B cell (primary cell): ENCODE measurements around the gene CATSPER3. TPM values are rescaled to one million over a fixed set of nuclear protein-coding genes. Genes with fewer than 3 reads are reported as not detected.

Experiments
- ATAC-seq: fragments of 200-7000 bp; cut with Tn5 transposase; one replicate; pipeline ENCODE4 v1.10.0; 2021; ENCODE audit warnings: low read depth, mild to moderate bottlenecking, moderate number of reproducible peaks, moderate library complexity
- CTCF ChIA-PET: fragments of 350-600 bp; sonication (Branson Sonifier 250); formaldehyde crosslinking; loops from one replicate; lab custom pipeline; 2021; ENCODE audit warnings: antibody characterized with exemption, inconsistent platforms; lab: Charles Lee
- POLR2A ChIA-PET: fragments of 350-600 bp; sonication (Branson Sonifier 250); formaldehyde crosslinking; loops from one replicate; lab custom pipeline; 2021; ENCODE audit warnings: antibody characterized with exemption; lab: Charles Lee
- DNase-seq: peaks from one replicate; pipeline ENCODE4 v3.0.0; 2013
- H2AFZ ChIP-seq: 2 replicates; pipeline ENCODE4 v1.6.1; 2012; ENCODE audit warnings: mild to moderate bottlenecking, low read depth, low read length; ENCODE audit not compliant: insufficient read depth, poor library complexity, severe bottlenecking
- H3K27ac ChIP-seq, 2 donors: 1 replicate in 1 of 2; 2 replicates in 1 of 2; pipeline ENCODE4 v1.5.1; 2012 to 2013; ENCODE audit warnings: low read length in 2 of 2, mild to moderate bottlenecking in 2 of 2, moderate library complexity in 1 of 2
- H3K27me3 ChIP-seq, 4 experiments: fragments of 200-600 bp in 1 of 4; sonication (generic) in 1 of 4; replicated peaks in 1 of 4; 1 replicate in 2 of 4; 2 replicates in 2 of 4; pipeline versions ENCODE4 v1.6.1 to v1.7.0; 2013 to 2016; ENCODE audit warnings: low read length in 3 of 4, mild to moderate bottlenecking in 2 of 4, mixed read lengths in 1 of 4, moderate library complexity in 1 of 4; ENCODE audit not compliant: insufficient read depth in 4 of 4, control insufficient read depth in 3 of 4; ENCODE audit errors: control extremely low read depth in 1 of 4
- H3K36me3 ChIP-seq, 2 experiments: replicated peaks in 1 of 2; 1 replicate in 1 of 2; 2 replicates in 1 of 2; pipeline versions ENCODE4 v1.6.1 to v1.7.1; 2013; ENCODE audit warnings: low read length in 1 of 2; ENCODE audit not compliant: insufficient read depth in 2 of 2, control insufficient read depth in 1 of 2; ENCODE audit errors: control extremely low read depth in 1 of 2, extremely low read depth in 1 of 2
- H3K4me1 ChIP-seq, 2 donors: fragments of 200-600 bp in 1 of 2; sonication (generic) in 1 of 2; 1 replicate in 1 of 2; 2 replicates in 1 of 2; pipeline versions ENCODE4 v1.5.1 to v1.6.1; 2013 to 2017; ENCODE audit warnings: low read length in 2 of 2; ENCODE audit not compliant: control insufficient read depth in 2 of 2, insufficient read depth in 2 of 2
- H3K4me2 ChIP-seq: replicated peaks from 2 replicates; pipeline ENCODE3; 2012; ENCODE audit warnings: mild to moderate bottlenecking, low read depth, low read length; ENCODE audit not compliant: poor library complexity, severe bottlenecking
- H3K4me3 ChIP-seq, 5 experiments: fragments of 200-600 bp in 1 of 5; sonication (generic) in 1 of 5; 1 replicate in 3 of 5; 2 replicates in 2 of 5; pipeline versions ENCODE4 v1.5.1 to v1.7.0; 2011 to 2016; ENCODE audit warnings: low read length in 4 of 5, mild to moderate bottlenecking in 4 of 5, low read depth in 2 of 5, control low read depth in 1 of 5, moderate library complexity in 1 of 5; ENCODE audit not compliant: insufficient read depth in 1 of 5; ENCODE audit errors: control extremely low read depth in 1 of 5, extremely low read depth in 1 of 5
- H3K79me2 ChIP-seq: fragments of 200-600 bp; sonication (generic); one replicate; pipeline ENCODE4 v1.6.0; 2016; ENCODE audit warnings: low read length; ENCODE audit not compliant: control insufficient read depth, insufficient read depth
- H3K9ac ChIP-seq: fragments of 200-600 bp; sonication (generic); 2 replicates; pipeline ENCODE4 v1.6.1; 2017; ENCODE audit warnings: mild to moderate bottlenecking, low read length, moderate library complexity
- H3K9me3 ChIP-seq, 3 donors: one replicate each; pipeline versions ENCODE4 v1.6.1 to v1.7.1; 2013; ENCODE audit warnings: low read length in 2 of 3; ENCODE audit not compliant: control insufficient read depth in 2 of 3, insufficient read depth in 1 of 3; ENCODE audit errors: control extremely low read depth in 1 of 3
- H4K20me1 ChIP-seq: 2 replicates; pipeline ENCODE4 v1.6.0; 2012; ENCODE audit warnings: mild to moderate bottlenecking, low read length; ENCODE audit not compliant: insufficient read depth, control insufficient read depth, poor library complexity, severe bottlenecking
- H3K27ac Mint-ChIP-seq: one replicate; pipeline ENCODE4 v1.8.0; 2021; ENCODE audit warnings: mixed read lengths
- H3K27me3 Mint-ChIP-seq: one replicate; pipeline ENCODE4 v1.8.0; 2021; ENCODE audit warnings: mixed read lengths
- H3K4me1 Mint-ChIP-seq: one replicate; pipeline ENCODE4 v1.8.0; 2021; ENCODE audit warnings: mixed read lengths
- H3K4me3 Mint-ChIP-seq: one replicate; pipeline ENCODE4 v1.8.0; 2021; ENCODE audit warnings: mixed read lengths
- H3K9me3 Mint-ChIP-seq: one replicate; pipeline ENCODE4 v1.8.0; 2022; ENCODE audit warnings: mixed read lengths; ENCODE audit not compliant: insufficient read depth
- EZH2 ChIP-seq: IDR thresholded peaks from 2 replicates; pipeline ENCODE4 v1.6.1; 2012; ENCODE audit warnings: borderline replicate concordance, low read depth, mild to moderate bottlenecking, moderate library complexity, low read length; ENCODE audit not compliant: insufficient read depth, poor library complexity, severe bottlenecking
- WGBS: methylation state at CpG from one replicate; pipeline ENCODE4 v1.1.5; 2013; ENCODE audit warnings: missing lambda C conversion rate; ENCODE audit not compliant: insufficient coverage; 5-methylcytosine and 5-hydroxymethylcytosine counted together
- intact Hi-C: fragments of 100-400 bp; cut with micrococcal nuclease; formaldehyde crosslinking; loops from one replicate; pipeline ENCODE4 v1.10.0; 2022
- polyA plus RNA-seq: library from polyadenylated mRNA; depleted of rRNA; stranded (reverse); fragments of >200 nt; gene quantifications from 2 replicates; pipeline ENCODE4 v1.2.3, GENCODE V29; 2012
- total RNA-seq, 2 donors: library from RNA; stranded (reverse); fragments of 120-200 nt in 1 of 2; gene quantifications; 1 replicate in 1 of 2; 2 replicates in 1 of 2; pipeline versions ENCODE4 v1.2.3 to v1.2.4, GENCODE V29; 2013 to 2022
- TF ChIP-seq, protein P1 (sequence below): fragments of 200-600 bp; IDR thresholded peaks from one replicate; pipeline ENCODE4 v1.8.0; 2022; ENCODE audit warnings: antibody characterized with exemption, mild to moderate bottlenecking

The CATSPER3 gene
- total and polyA plus RNA-seq, 2 donors (not counting 1 experiment from before 2014, with no cell fraction given) = 0.79 to 1.3 TPM

DNA sequence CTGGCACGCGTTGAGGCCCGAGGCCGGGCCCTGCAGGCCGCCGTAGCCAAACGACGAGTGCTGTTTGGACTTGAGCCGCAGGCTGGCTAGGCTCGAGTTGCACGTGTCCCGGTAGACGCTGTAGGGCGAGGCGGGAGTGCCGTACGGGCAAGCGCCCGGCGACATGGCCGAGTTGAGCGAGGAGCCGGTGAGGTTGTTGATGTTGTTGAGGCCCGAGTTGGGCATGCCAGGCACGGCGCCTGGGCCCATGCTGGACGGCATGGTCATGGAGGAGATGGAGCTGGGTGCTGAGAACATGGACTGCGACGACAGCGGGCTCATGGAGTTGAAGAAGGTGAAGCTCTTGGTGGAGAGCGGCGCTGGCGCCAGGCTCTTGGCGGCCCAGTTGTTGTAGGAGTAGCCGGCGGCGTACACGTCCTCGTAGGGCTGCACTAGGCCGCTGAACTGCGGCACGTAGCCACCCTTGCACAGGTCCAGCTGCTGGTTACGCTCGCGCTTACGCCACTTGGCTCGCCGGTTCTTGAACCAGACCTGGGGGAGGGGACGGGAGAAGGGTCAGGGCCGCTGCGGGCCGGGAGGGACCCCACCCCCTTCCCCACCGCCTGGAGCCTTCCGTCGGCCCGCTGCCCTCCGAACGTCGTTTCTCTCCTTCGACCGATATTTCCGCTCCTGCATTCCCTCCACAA, 61.2 kb downstream of the CATSPER3 start:
- no peak overlapping the region for H3K27ac ChIP-seq
- H3K4me1 ChIP-seq = peaks cover 46 to 71% of the 10 kb centered on the region in 2 donors
- peaks cover 0 to 90% (median 61%) of the 10 kb centered on the region in 4 experiments for H3K27me3 ChIP-seq
- no peak overlapping the region for H2AFZ ChIP-seq
- Mint-ChIP-seq H3K27me3 (peaks cover 70% of the 10 kb centered on the region), H3K9me3 (peaks cover 3% of the 10 kb centered on the region), H3K4me1 (peaks cover 38% of the 10 kb centered on the region), H3K27ac (peak overlapping the region; percentile 76), H3K4me3 (peak overlapping the region; percentile 60)
- H3K79me2 ChIP-seq = no peaks in the 10 kb centered on the region
- 16% methylated on average over 57 of the region's 62 CpGs for WGBS
- no peaks in the 10 kb centered on the region for H3K36me3 ChIP-seq
- DNase-seq (peak; percentile 61), ATAC-seq (no peak)
- POLR2A ChIA-PET = no interaction called here
- H3K4me2 ChIP-seq = peak overlapping the region; percentile 50
- CTCF ChIA-PET = interaction anchor here (1.3 kb wide), 1 partner anchor 25 kb away, joined by 5 read pairs; no protein-coding TSS in a partner anchor
- H3K9me3 ChIP-seq = peaks cover 3 to 54% (median 10%) of the 10 kb centered on the region in 3 donors
- no peak for TF ChIP-seq EZH2
- H3K4me3 ChIP-seq = no peak overlapping the region
- H4K20me1 ChIP-seq = peaks cover 18% of the 10 kb centered on the region
- intact Hi-C loops = no loop called here
- H3K9ac ChIP-seq = no peak overlapping the region

DNA sequence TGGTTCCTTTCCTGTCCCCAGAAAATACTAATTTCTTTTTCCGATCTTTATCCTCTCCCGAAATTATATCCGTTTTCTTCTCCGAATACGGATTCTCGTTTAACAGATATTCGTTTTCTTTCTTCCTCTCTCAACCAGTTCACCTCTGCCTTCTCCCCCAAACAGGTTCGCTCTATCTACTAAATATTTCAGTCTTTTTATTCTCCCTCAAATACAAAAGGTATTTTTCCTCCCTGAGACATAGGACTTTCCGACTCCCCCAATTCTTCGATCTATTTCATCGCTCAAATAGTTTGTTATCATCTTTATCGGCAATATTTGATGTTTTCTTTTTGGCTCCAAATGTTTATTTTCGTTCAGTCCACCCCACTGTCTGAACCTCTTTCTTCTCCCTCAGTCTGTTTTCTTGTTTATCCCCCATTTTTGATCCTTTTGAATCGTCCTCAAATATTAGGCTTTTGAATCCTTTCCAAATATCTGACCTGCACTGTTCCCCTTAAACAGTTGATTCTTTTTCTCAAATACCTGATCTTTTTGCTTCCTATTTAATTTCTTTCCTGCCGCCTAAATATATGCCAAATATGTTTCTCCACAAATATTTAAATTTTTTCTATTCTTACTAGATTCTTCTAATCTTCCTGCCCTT, 61.9 kb downstream of the CATSPER3 start:
- ChIA-PET CTCF (interaction anchor here (1.3 kb wide), 1 partner anchor 24 kb away, joined by 5 read pairs; no protein-coding TSS in a partner anchor), POLR2A (no interaction called here)
- Mint-ChIP-seq H3K27ac (peak overlapping the region; percentile 6), H3K4me3 (peak overlapping the region; percentile 60), H3K4me1 (peaks cover 40% of the 10 kb centered on the region), H3K27me3 (peaks cover 74% of the 10 kb centered on the region), H3K9me3 (peaks cover 3% of the 10 kb centered on the region)
- Histone ChIP-seq H4K20me1 (peaks cover 18% of the 10 kb centered on the region), H3K27me3 (peaks cover 0 to 87% (median 62%) of the 10 kb centered on the region in 4 experiments), H3K36me3 (no peaks in the 10 kb centered on the region), H2AFZ (no peak overlapping the region), H3K27ac (no peak overlapping the region), H3K9ac (no peak overlapping the region), H3K4me2 (no peak overlapping the region), H3K9me3 (peaks cover 3 to 55% (median 10%) of the 10 kb centered on the region in 3 donors), H3K4me1 (peaks cover 49 to 74% of the 10 kb centered on the region in 2 donors), H3K4me3 (no peak overlapping the region), H3K79me2 (no peaks in the 10 kb centered on the region)
- ATAC-seq (no peak), DNase-seq (peak; percentile 44)
- peak; percentile 15 for TF ChIP-seq EZH2
- TF ChIP-seq, protein P1, sequence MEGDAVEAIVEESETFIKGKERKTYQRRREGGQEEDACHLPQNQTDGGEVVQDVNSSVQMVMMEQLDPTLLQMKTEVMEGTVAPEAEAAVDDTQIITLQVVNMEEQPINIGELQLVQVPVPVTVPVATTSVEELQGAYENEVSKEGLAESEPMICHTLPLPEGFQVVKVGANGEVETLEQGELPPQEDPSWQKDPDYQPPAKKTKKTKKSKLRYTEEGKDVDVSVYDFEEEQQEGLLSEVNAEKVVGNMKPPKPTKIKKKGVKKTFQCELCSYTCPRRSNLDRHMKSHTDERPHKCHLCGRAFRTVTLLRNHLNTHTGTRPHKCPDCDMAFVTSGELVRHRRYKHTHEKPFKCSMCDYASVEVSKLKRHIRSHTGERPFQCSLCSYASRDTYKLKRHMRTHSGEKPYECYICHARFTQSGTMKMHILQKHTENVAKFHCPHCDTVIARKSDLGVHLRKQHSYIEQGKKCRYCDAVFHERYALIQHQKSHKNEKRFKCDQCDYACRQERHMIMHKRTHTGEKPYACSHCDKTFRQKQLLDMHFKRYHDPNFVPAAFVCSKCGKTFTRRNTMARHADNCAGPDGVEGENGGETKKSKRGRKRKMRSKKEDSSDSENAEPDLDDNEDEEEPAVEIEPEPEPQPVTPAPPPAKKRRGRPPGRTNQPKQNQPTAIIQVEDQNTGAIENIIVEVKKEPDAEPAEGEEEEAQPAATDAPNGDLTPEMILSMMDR = no peak
- intact Hi-C loops = no loop called here
- WGBS = 11% methylated on average over 10 of the region's 15 CpGs
